ENCODE data around the gene BCAS1.

- TF ChIP-seq POLR2AphosphoS5 (IDR thresholded peaks at IDR 0.05; ENCODE audit: low read depth, low read length) (no peak), TAF1 (IDR thresholded peaks at IDR 0.05; ENCODE audit: borderline replicate concordance, low read depth, low read length) (no peak)
Measured at GRCh38 chr20:53918949-53919361, 151.4 kb downstream of the BCAS1 start.

Measured in GM12892 (cell line).